Neural progenitor cell (in vitro differentiated cells): Measurements from ENCODE around the gene SOD3. TPM values are rescaled to one million over a fixed set of nuclear protein-coding genes. Genes with fewer than 3 reads are reported as not detected.

Experiments
- DNase-seq: peaks from one replicate; pipeline ENCODE4 v3.0.0-alpha.2; 2016; ENCODE audit warnings: low spot score
- H2AFZ ChIP-seq: fragments of 200-600 bp; sonication (generic); replicated peaks from 2 replicates; pipeline ENCODE4 v1.6.1; 2016; ENCODE audit warnings: antibody characterized with exemption
- H3F3A ChIP-seq: fragments of 200-600 bp; sonication (generic); 2 replicates; pipeline ENCODE4 v1.6.1; 2016; ENCODE audit warnings: antibody characterized with exemption, low read depth
- H3K27ac ChIP-seq: fragments of 200-600 bp; sonication (generic); 2 replicates; pipeline ENCODE4 v1.5.1; 2016; ENCODE audit warnings: mild to moderate bottlenecking
- H3K27me3 ChIP-seq: fragments of 200-600 bp; sonication (generic); 2 replicates; pipeline ENCODE4 v1.6.1; 2016; ENCODE audit warnings: mild to moderate bottlenecking, moderate library complexity
- H3K36me3 ChIP-seq: fragments of 200-600 bp; sonication (generic); 2 replicates; pipeline ENCODE4 v1.5.1; 2016
- H3K4me1 ChIP-seq: fragments of 200-600 bp; sonication (generic); 2 replicates; pipeline ENCODE4 v1.6.1; 2016; ENCODE audit warnings: mixed run types
- H3K4me2 ChIP-seq: fragments of 200-600 bp; sonication (generic); 2 replicates; pipeline ENCODE4 v1.6.1; 2016
- H3K4me3 ChIP-seq: fragments of 200-600 bp; sonication (generic); 2 replicates; pipeline ENCODE4 v1.5.1; 2016
- H3K79me2 ChIP-seq: fragments of 200-600 bp; sonication (generic); 2 replicates; pipeline ENCODE4 v1.6.1; 2016; ENCODE audit warnings: low read depth
- H3K9ac ChIP-seq: fragments of 200-600 bp; sonication (generic); 2 replicates; pipeline ENCODE4 v1.6.1; 2016
- H3K9me3 ChIP-seq: fragments of 200-600 bp; sonication (generic); 2 replicates; pipeline ENCODE4 v1.5.1; 2016; ENCODE audit warnings: low read depth
- H4K20me1 ChIP-seq: fragments of 200-600 bp; sonication (generic); 2 replicates; pipeline ENCODE4 v1.6.1; 2016; ENCODE audit warnings: low read depth
- H3K27ac Mint-ChIP-seq: 3 replicates; pipeline ENCODE4 v1.8.0; 2021; ENCODE audit warnings: mixed read lengths
- H3K27me3 Mint-ChIP-seq: 2 replicates; pipeline ENCODE4 v1.8.0; 2022; ENCODE audit warnings: low read depth, mild to moderate bottlenecking, inconsistent platforms, moderate library complexity, mixed read lengths; ENCODE audit not compliant: insufficient read depth
- H3K36me3 Mint-ChIP-seq: 3 replicates; pipeline ENCODE4 v1.8.0; 2021; ENCODE audit warnings: mixed read lengths
- H3K4me1 Mint-ChIP-seq: 3 replicates; pipeline ENCODE4 v1.8.0; 2021; ENCODE audit warnings: mixed read lengths
- H3K4me3 Mint-ChIP-seq: 3 replicates; pipeline ENCODE4 v1.8.0; 2021; ENCODE audit warnings: mild to moderate bottlenecking, moderate library complexity, mixed read lengths
- H3K9me3 Mint-ChIP-seq: 3 replicates; pipeline ENCODE4 v1.8.0; 2020; ENCODE audit warnings: mixed read lengths
- CTCF ChIP-seq: fragments of 200-600 bp; sonication (generic); IDR thresholded peaks from 2 replicates; pipeline ENCODE4 v1.5.1; 2017; ENCODE audit warnings: antibody characterized with exemption, mild to moderate bottlenecking
- EZH2 ChIP-seq: fragments of 200-600 bp; sonication (generic); IDR thresholded peaks from 2 replicates; pipeline ENCODE4 v1.6.1; 2017; ENCODE audit warnings: antibody characterized with exemption, mild to moderate bottlenecking, moderate library complexity
- EZH2phosphoT487 ChIP-seq: fragments of 200-600 bp; sonication (generic); IDR thresholded peaks from 2 replicates; pipeline ENCODE4 v1.6.1; 2017; ENCODE audit warnings: antibody characterized with exemption
- total RNA-seq: library from RNA; depleted of rRNA; stranded (reverse); fragments of >200 nt; gene quantifications from 2 replicates; pipeline ENCODE4 v1.2.3, GENCODE V29; 2015; ENCODE audit warnings: low replicate concordance

Gene SOD3
- total RNA-seq, 1 donor from 2014 or later: 0.11 TPM

GRCh38 chr4:24831637-24832036 is 36.3 kb downstream of the SOD3 start:
- H3K9me3 Mint-ChIP-seq: no peaks in the 10 kb centered on the region
- no peaks in the 10 kb centered on the region for H3F3A ChIP-seq
- no peak for DNase-seq
- H3K36me3 ChIP-seq: no peaks in the 10 kb centered on the region
- no peak overlapping the region for H3K4me2 ChIP-seq
- H4K20me1 ChIP-seq: no peaks in the 10 kb centered on the region
- H3K27ac ChIP-seq: no peak overlapping the region
- H3K27me3 ChIP-seq: no peaks in the 10 kb centered on the region
- H3K4me3 Mint-ChIP-seq: no peak overlapping the region
- no peak for TF ChIP-seq EZH2
- TF ChIP-seq CTCF: no peak
- TF ChIP-seq EZH2phosphoT487: no peak
- no peaks in the 10 kb centered on the region for H3K27me3 Mint-ChIP-seq
- H3K36me3 Mint-ChIP-seq: peaks cover 12% of the 10 kb centered on the region
- H3K4me1 Mint-ChIP-seq: peaks cover 4% of the 10 kb centered on the region
- H3K9me3 ChIP-seq: no peaks in the 10 kb centered on the region
- H3K9ac ChIP-seq: no peak overlapping the region
- no peaks in the 10 kb centered on the region for H3K4me1 ChIP-seq
- no peak overlapping the region for H3K27ac Mint-ChIP-seq
- H3K4me3 ChIP-seq: no peak overlapping the region
- no peak overlapping the region for H2AFZ ChIP-seq
- no peaks in the 10 kb centered on the region for H3K79me2 ChIP-seq

- Histone ChIP-seq H3K27me3 (no peaks in the 10 kb centered on the region), H2AFZ (no peak overlapping the region), H3K27ac (no peak overlapping the region), H3K9ac (no peak overlapping the region), H3K79me2 (no peaks in the 10 kb centered on the region), H3K4me1 (peaks cover 6% of the 10 kb centered on the region), H4K20me1 (no peaks in the 10 kb centered on the region), H3K4me3 (no peak overlapping the region), H3F3A (no peaks in the 10 kb centered on the region), H3K4me2 (no peak overlapping the region), H3K36me3 (no peaks in the 10 kb centered on the region), H3K9me3 (no peaks in the 10 kb centered on the region)
- Mint-ChIP-seq H3K9me3 (no peaks in the 10 kb centered on the region), H3K27ac (no peak overlapping the region), H3K4me3 (no peak overlapping the region), H3K36me3 (no peaks in the 10 kb centered on the region), H3K27me3 (no peaks in the 10 kb centered on the region), H3K4me1 (peaks cover 4% of the 10 kb centered on the region)
- DNase-seq: no peak
- TF ChIP-seq EZH2 (no peak), EZH2phosphoT487 (no peak), CTCF (no peak)
These were observed 40.3 kb downstream of the SOD3 start for GRCh38 chr4:24835696-24836095.

GRCh38 chr4:24836661-24837242 is 41.4 kb downstream of the SOD3 start:
- Mint-ChIP-seq H3K36me3 (no peaks in the 10 kb centered on the region), H3K9me3 (no peaks in the 10 kb centered on the region), H3K27ac (no peak overlapping the region), H3K4me3 (no peak overlapping the region), H3K4me1 (no peaks in the 10 kb centered on the region), H3K27me3 (no peaks in the 10 kb centered on the region)
- Histone ChIP-seq H3K9me3 (no peaks in the 10 kb centered on the region), H2AFZ (no peak overlapping the region), H3K4me1 (peaks cover 6% of the 10 kb centered on the region), H3K79me2 (no peaks in the 10 kb centered on the region), H3F3A (no peaks in the 10 kb centered on the region), H3K36me3 (no peaks in the 10 kb centered on the region), H3K27ac (no peak overlapping the region), H4K20me1 (no peaks in the 10 kb centered on the region), H3K4me3 (no peak overlapping the region), H3K4me2 (no peak overlapping the region), H3K27me3 (no peaks in the 10 kb centered on the region), H3K9ac (no peak overlapping the region)
- TF ChIP-seq CTCF: no peak
- no peak for TF ChIP-seq EZH2
- no peak for TF ChIP-seq EZH2phosphoT487
- DNase-seq: no peak
